Mesothelial cell of epicardium (in vitro differentiated cells): ENCODE data around the gene SLC12A3. TPM values are rescaled to one million over a fixed set of nuclear protein-coding genes. Genes with fewer than 3 reads are reported as not detected.

Source experiments
- DNase-seq, 2 experiments: peaks; one replicate each; pipeline ENCODE4 v3.0.0; 2021; ENCODE audit warnings: low spot score in 2 of 2; ENCODE audit not compliant: unreplicated experiment in 2 of 2
- H3K27ac Mint-ChIP-seq: 2 replicates; pipeline ENCODE4 v1.8.0; 2021; ENCODE audit warnings: mixed read lengths
- H3K27me3 Mint-ChIP-seq: 2 replicates; pipeline ENCODE4 v1.8.0; 2021; ENCODE audit warnings: low read depth, mixed read lengths
- H3K36me3 Mint-ChIP-seq: 2 replicates; pipeline ENCODE4 v1.8.0; 2021; ENCODE audit warnings: mixed read lengths
- H3K4me1 Mint-ChIP-seq: 2 replicates; pipeline ENCODE4 v1.8.0; 2021; ENCODE audit warnings: mixed read lengths
- H3K4me3 Mint-ChIP-seq: 2 replicates; pipeline ENCODE4 v1.8.0; 2021; ENCODE audit warnings: mild to moderate bottlenecking, moderate library complexity, mixed read lengths
- H3K9me3 Mint-ChIP-seq: 2 replicates; pipeline ENCODE4 v1.8.0; 2021; ENCODE audit warnings: mixed read lengths
- CTCF ChIP-seq: fragments of 200-600 bp; sonication (generic); IDR thresholded peaks from one replicate; pipeline ENCODE4 v1.5.0; 2021; ENCODE audit warnings: antibody characterized with exemption; ENCODE audit not compliant: unreplicated experiment
- total RNA-seq: library from RNA; stranded (reverse); gene quantifications from 3 replicates; pipeline ENCODE4 v1.2.1, GENCODE V29; 2021

SLC12A3 gene
- total RNA-seq, 1 donor from 2014 or later, result not detected

- no peak for DNase-seq
- peak overlapping the region; percentile 39 for H3K4me3 Mint-ChIP-seq
- H3K27ac Mint-ChIP-seq, result no peak overlapping the region
- peaks cover 34% of the 10 kb centered on the region for H3K4me1 Mint-ChIP-seq
- H3K27me3 Mint-ChIP-seq, result no peaks in the 10 kb centered on the region
- peaks cover 34% of the 10 kb centered on the region for H3K36me3 Mint-ChIP-seq
- no peaks in the 10 kb centered on the region for H3K9me3 Mint-ChIP-seq
- no peak for TF ChIP-seq CTCF
These were observed 70.2 kb downstream of the SLC12A3 start for GRCh38 chr16:56935201-56935600.

GRCh38 chr16:56936491-56936890 lies 71.5 kb downstream of the SLC12A3 start:
- no peaks in the 10 kb centered on the region for H3K9me3 Mint-ChIP-seq
- no peak for TF ChIP-seq CTCF
- H3K36me3 Mint-ChIP-seq, result peaks cover 36% of the 10 kb centered on the region

GRCh38 chr16:56936950-56937349 lies 71.9 kb downstream of the SLC12A3 start:
- H3K36me3 Mint-ChIP-seq, result peaks cover 40% of the 10 kb centered on the region
- no peak overlapping the region for H3K27ac Mint-ChIP-seq
- no peaks in the 10 kb centered on the region for H3K9me3 Mint-ChIP-seq
- TF ChIP-seq CTCF, result no peak
- no peak overlapping the region for H3K4me3 Mint-ChIP-seq
- H3K4me1 Mint-ChIP-seq, result peaks cover 26% of the 10 kb centered on the region
- H3K27me3 Mint-ChIP-seq, result no peaks in the 10 kb centered on the region
- no peak for DNase-seq

More at GRCh38 chr16:56936491-56936890, 71.5 kb downstream of the SLC12A3 start:
- peaks cover 26% of the 10 kb centered on the region for H3K4me1 Mint-ChIP-seq
- no peak for DNase-seq
- H3K27me3 Mint-ChIP-seq, result no peaks in the 10 kb centered on the region
- H3K4me3 Mint-ChIP-seq, result no peak overlapping the region
- H3K27ac Mint-ChIP-seq, result no peak overlapping the region

- Mint-ChIP-seq H3K4me3 (no peak overlapping the region), H3K27me3 (no peaks in the 10 kb centered on the region), H3K27ac (no peak overlapping the region), H3K9me3 (no peaks in the 10 kb centered on the region), H3K36me3 (peaks cover 49% of the 10 kb centered on the region), H3K4me1 (peaks cover 16% of the 10 kb centered on the region)
- DNase-seq, result no peak
- TF ChIP-seq CTCF, result no peak
These were observed 73.9 kb downstream of the SLC12A3 start for GRCh38 chr16:56938664-56939513.

GRCh38 chr16:56939801-56940200 lies 74.8 kb downstream of the SLC12A3 start:
- H3K36me3 Mint-ChIP-seq, result peaks cover 49% of the 10 kb centered on the region
- no peaks in the 10 kb centered on the region for H3K9me3 Mint-ChIP-seq
- H3K4me3 Mint-ChIP-seq, result no peak overlapping the region
- TF ChIP-seq CTCF, result no peak
- no peak overlapping the region for H3K27ac Mint-ChIP-seq
- peaks cover 9% of the 10 kb centered on the region for H3K4me1 Mint-ChIP-seq
- DNase-seq, result no peak
- H3K27me3 Mint-ChIP-seq, result no peaks in the 10 kb centered on the region
